ENCODE results near the gene RARRES1.
A peak's percentile ranks its signal among the peaks of the same experiment; 100 is the strongest.
"Not testable (repeated sequence)": the region's sequence is repeated elsewhere in the genome, so short reads cannot be mapped to it uniquely, and the experiment has no call there.

The RARRES1 gene

DNA sequence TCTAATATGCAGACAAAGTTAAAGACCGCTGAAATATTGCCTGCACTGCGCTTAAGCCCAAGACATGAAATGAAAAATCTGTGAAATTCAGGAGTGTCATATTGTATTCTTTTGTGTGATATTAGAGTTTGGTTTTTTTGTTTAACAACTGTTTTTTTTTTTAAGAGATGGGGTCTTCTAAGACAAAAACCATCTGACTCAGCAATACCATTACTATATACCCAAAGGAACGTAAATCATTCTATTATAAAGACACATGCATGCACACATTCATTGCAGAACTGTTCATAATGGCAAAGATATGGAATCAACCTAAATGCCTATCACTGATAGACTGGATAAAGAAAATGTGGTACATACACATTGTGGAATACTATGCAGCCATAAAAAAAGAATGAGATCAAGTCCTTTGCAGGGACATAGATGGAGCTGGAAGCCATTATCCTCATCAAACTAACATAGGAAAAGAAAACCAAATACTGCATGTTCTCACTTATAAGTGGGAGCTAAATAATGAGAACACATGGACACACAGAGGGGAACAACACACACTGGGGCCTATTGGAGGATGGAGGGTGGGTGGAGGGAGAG, 38.3 kb downstream of the RARRES1 start:
- DNase-seq (ENCODE audit: low spot score), result not testable (repeated sequence)

DNA sequence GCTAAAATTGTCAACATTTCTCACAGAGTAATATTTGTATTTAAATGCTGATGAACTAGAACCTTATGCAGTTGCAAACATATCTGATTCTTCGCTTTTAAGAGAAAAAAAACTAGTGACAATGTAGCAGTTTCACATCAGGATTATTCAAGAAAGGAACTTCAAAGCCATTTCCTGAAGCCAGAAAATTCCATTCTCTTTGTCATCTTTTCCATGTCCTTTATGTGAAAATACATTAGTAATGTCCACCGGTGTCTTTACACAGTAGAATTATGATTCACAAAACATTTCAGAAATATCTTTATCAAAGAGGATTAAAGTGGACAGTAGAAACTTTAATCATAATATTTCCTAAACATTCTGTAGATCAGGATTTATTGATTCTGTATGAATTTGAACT, 47.1 kb downstream of the RARRES1 start:
- no peak for DNase-seq (ENCODE audit: low spot score)

DNA sequence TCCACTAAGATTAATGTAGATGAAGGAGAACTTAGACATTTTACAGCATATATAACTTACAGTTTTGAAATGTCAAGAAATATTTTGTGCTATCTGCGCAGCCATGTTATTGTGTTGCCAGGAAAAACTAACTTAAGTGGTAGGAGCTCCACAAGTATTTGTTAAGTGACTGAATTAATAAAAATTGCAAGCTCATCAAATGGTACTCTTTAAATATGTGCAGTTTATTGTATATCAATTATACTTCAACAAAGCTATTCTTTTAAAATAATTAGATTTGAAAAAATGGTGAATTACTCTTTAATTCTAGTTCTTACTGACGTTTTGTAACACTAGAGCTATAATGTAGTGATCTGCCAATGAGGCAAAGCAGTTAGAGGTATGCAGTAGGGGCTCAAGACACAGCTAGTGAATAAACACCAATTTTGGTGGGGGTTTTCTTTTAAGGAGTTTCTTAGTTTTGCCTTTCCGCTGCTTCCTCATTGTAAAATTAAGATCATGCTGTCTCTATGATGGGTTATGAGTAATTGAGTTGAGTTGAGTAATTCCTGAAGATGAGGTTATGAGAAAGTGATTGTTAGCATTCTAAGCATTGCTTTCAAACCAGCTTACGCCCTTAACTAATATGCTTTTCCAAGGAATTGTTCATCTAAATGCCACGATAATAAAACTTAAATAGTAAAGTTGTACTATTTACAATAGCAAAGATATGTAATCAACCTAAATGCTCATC, 48.9 kb downstream of the RARRES1 start:
- DNase-seq (ENCODE audit: low spot score), result no peak

DNA sequence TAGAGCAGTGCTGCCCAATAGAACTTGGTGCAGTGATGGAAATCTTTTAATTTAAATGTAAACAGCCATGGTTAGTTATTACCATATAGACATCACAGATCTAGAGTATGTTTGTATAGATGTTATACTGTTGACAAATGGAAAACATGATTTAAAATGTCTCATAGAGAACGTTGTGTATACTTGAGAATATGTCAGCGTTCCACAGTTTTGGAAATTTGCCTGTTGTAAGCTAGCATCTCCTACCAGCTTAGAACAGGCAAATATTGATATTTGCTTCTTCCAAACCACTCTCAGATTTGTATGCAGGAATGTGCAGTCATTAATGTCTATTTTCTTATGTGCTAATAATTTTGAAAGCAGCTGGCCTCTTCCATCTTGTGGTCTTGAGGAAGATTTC, 51.4 kb downstream of the RARRES1 start:
- no peak for DNase-seq (ENCODE audit: low spot score)

DNA sequence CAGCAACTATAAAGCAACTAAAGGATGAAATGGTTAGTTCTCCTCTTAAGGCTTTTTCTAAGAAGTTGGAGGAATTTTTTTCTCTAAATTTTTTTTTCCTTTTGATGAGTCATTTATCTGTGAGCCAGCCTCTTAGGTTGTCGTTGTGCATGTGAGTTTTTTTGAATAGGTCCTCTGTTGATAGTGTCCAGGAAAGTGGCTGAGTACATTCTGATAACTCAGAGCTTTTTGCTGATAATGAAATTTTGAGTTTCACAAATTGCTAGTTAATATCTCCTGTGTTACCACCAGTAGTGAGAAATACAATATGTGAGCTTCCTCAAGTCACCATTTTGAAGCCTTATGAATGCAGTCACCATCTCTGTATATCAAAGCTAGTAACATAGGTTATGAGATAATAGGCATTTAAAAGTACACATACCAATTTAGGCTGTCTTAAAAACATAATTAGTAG, 52.7 kb downstream of the RARRES1 start:
- peak; percentile 22 for DNase-seq (ENCODE audit: low spot score)

DNA sequence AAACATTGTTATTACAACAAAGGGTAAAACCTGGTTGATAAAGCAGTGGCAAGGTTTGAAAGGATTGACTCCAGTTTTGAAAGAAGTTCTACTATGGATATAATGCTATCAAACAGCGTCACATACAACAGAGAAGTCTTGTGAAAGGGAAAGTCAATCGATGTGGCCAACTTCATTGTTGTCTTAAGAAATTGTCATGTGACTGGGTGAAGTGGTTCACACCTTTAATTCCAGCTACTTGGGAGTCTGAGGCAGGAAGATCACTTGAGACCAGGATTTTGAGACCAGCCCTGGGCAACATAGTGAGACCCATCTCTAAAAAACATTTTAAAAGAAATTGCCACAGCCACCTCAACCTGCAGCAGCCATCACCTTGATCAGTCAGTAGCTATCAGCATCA, 53.6 kb downstream of the RARRES1 start:
- DNase-seq (ENCODE audit: low spot score), result no peak

DNA sequence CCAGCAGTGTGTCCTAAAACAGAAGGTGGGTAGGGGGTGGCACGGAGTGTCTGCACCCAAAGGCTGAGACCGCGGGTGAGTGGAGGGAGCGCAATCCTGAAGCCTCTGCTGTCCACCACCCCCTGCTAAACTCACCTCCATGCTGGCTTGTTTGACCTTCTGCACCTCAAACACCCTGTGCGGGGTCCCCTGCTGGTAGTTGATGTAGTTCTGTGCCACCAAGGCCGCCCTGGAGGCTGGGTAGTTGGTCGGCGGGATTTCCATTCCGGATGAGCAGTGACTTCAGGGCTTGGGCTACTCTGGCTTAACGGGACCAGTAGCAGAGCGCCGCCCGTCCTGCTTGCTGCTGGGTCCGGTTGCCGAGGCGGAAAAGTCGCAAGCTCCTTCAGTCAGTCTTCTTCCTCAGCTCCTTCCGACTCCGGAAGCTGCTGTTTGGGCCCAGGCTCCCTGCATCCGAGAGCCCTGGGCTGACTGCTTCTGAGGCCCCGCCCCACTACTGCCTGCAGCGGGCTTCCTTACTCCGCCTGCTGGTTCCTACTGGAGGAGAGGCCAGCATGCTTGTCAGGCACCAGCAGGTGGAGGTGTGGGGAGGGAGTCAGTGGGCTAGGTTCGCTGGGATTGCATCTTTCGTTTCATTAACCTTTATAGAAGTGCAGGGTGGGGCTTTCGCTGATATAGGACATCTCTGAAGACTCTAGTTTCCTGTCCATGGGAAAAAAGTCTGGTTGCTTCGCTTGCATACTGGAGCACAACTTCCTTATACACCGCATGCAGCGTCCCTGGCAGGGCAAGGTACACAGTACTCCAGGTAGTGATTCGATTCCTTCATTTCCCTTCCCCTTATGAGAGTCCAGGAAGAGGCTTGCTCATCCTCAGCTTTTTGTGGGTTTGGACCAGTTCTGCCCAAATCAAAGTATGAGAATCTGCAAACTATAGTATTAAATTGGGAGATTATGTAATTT, 59.8 kb downstream of the RARRES1 start, which contains the start of gene LXN:
TSS of gene LXN (minus strand) at position 434 of the 962 bp plus-strand sequence. CDS start at position 264, 170 bp downstream.
- peak; percentile 81 for DNase-seq (ENCODE audit: low spot score)

DNA sequence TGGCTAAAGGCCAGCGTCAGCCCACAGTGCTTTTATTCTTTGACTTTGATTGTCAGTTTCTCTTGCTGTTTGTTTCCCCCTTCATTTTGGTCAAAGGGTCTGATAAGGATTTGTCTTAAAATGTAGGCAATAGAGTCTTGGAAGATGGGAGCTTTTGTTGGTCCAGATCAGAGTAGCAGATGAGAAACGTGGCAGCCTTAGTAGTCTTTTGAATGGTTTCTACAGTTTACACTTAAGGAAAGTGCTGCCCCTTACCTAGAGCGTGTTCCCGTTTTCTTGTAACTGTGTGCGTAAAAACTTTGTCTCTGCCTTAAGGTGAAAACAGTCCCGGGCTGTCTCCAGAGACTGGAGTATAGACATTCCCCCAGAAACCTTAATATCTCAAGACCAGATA, 60.4 kb downstream of the RARRES1 start:
- peak; percentile 9 for DNase-seq (ENCODE audit: low spot score)

DNA sequence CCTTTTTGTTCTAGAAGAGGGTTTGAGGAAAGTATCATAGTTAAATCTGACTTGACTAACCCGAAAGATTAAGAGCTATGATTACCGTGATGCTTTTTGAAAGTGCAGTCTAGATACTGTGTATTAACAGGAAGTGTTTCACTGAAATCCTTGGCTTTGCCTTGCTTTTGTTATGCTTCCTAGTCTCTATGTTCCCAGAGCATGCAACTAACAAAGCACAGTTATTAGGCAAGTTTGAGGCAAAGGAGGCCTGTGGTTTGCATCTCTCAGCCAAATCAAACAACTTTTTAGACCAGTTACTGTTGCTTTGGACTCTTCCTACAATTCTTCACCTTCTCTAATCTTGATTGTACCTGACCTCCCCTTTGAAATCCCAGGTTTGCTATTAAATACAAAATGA, 63.8 kb downstream of the RARRES1 start:
- DNase-seq (ENCODE audit: low spot score), result peak; percentile 5

DNA sequence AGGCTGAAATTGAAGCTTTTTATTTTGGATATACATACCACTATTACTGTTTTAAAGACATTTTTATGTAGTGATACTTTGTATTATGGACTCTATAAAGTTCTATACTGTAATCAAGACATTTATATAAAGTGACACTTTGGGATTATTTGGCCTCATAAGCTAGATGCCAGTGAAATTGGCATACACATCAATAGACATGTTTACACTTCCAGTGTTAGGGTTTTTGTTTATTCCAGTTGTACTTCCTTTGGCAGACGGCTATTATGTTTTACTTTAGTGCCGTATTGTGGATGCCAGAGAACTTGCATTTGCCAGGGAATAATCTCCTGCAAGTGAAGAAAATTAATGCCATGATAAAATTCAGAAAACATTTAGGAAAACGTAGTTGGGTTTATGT, 65.8 kb downstream of the RARRES1 start:
- DNase-seq (ENCODE audit: low spot score), result no peak

DNA sequence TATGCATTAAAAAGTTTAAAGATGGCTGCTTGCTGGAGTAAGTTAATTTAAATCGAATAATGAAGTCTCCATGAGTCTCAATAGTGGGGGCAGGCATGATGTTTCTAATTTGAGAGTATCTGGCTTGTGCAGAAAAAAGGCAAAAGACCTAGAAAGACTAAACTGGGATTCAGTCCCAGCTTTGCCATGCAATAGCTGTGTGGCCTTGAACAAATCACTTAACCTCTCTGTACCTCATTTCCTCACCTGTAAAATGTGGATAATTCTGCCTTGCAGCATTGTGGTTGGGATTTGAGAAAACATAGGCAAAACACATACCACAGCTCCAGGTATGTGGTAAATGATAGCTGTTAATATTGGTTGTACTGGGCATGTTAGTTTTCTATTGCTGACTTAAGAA, 68.4 kb downstream of the RARRES1 start:
- no peak for DNase-seq (ENCODE audit: low spot score)

DNA sequence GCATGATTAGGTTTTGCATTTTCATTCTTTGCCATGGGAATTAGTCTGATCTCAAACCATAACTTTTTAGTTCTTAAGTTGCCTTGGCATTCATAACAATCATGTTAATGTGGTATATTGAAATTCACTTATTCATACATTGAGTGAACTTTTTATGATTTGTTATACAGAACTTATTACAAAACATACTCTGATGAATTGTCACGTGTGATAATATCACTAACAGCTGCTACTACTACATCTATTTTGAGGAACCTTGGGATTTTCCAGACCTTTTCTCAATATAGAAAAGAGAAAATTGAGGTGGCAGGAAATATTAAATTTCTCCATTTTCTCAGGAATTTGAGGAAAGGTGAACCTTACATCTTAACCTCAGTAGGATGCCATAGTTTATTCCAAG, 69.0 kb downstream of the RARRES1 start:
- DNase-seq (ENCODE audit: low spot score), result no peak

DNA sequence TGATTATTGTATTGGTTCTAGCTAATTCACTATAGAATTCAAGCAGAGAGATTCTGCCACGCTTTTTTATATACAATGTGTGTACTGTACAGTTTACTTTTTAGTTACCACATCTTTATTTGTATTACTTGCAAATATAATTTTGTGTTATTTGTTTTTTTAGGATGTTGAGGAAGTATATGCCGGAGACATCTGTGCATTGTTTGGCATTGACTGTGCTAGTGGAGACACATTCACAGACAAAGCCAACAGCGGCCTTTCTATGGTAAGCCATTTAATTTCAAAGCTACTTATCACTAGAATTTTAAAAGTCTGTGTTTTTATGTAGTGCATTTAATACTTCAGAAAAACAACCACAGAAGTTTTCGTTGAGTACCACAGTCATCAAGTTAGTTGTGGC, 71.5 kb downstream of the RARRES1 start:
- no peak for DNase-seq (ENCODE audit: low spot score)

DNA sequence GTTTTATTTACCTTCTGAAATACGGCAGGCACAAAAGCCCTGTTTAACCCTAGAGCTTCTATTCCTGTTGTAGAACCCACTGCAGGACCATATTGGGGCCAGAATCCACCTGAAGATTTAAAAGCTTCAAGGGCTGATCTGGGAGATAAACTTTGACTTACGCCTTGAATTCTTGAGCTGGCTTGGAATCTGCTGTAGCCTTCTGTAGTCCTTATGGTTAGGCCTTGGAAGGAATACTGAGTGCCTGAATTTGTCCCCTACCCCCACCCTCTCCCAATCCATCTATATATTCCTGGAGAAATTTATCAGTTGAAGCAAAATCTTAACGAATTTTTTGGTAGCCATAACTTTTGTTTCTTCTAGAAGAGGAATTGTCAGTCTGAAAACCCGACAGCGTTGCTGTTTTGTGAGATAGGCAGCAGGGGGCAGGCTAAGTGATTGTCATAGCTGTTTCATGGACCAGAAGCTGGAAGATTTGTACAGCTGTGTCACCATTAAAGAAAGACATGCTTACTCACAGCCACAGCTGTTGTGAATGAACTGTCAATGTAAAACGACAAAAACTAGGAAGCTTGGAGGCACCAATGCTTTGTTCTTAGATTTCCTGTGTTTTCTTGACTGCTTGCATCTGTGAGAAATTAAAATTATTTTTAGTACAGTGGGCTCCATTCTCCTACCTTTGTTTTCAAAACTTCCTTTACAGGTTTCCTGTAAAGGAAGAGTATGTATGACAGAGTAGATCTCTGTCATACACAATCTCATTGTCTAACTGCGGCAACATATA, 72.6 kb downstream of the RARRES1 start:
- DNase-seq (ENCODE audit: low spot score), result peak; percentile 64

DNA sequence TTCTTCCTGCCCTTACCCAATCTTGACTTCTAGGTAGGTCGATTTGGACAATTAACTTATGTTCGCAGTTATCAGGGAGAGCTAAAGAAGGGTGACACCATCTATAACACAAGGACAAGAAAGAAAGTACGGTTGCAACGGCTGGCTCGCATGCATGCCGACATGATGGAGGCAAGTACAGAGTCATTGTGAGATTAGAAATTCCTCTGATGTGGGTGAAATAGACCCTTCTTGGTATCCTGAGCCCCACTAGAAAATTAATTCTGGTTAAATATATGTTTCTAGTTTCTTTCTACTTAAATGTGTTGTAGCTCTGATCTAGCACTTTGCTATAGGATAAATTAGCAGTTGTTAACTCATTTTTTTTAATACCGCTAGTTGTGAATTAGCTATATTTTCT, 73.4 kb downstream of the RARRES1 start:
- DNase-seq (ENCODE audit: low spot score), result no peak

DNA sequence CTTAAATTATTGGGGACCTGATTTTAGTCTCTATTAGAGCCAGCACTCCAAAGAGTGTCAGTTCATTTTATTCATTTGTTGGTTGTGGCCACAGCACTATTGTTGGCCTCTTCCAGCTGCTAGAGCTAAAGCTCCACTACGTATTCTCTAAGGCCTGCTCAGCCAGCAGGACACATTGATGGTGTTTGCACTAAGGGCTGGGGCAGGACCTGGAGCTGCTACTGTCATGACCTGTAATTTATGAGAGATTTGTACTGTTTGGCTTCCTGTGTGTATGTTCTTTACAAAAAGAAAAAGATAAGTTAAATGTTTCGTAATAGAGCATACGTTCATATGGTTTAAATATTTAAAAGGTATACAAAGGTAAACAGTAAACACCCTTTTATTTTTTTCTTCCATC, 79.8 kb downstream of the RARRES1 start:
- DNase-seq (ENCODE audit: low spot score), result no peak

DNA sequence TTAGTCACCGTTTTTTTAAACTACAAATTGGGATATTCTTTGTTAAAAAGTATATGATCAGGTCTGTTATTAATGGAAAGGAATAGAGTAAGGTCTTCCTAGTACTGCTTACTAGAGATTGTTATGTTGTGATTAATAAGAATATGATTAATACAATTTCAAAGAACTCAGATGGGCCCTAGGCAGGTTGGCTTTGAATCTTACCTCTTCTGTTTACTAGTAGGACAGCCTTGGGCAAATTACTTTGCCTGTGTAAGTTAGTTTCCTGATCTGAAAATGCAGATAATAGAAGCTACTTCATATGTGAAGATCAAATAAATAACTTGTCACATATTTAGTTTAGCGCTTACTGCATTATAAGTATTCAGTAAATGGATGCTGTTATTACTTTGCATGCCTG, 81.1 kb downstream of the RARRES1 start:
- DNase-seq (ENCODE audit: low spot score), result no peak

DNA sequence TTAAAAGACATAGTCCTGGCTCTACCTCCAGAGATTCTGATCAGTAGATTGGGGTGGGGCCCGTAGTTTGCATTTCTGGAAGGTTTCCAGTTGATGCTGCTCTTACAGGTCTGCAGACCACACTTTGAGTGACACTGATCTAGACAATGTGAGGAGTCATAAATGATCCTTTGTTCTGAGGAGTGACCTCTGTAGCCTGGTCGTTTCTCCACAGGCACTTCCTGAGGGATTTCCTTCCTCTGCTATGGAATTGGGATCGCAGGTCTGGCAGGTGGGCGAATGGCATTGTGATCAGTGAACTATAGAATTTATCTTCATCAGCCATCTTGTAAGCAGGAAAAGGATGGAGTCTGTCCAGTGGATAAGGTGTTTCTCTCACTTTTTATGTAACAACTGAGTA, 82.5 kb downstream of the RARRES1 start:
- DNase-seq (ENCODE audit: low spot score), result no peak

All from hepatic stellate cell (primary cell).